Esophagus mucosa (tissue), 1 donor: ENCODE data around the gene ABCC10. TPM values are rescaled to one million over a fixed set of nuclear protein-coding genes. Genes with fewer than 3 reads are reported as not detected.

Source experiments
- ATAC-seq: fragments of 200-7000 bp; cut with Tn5 transposase; one replicate; pipeline ENCODE4 v1.9.1; 2020
- total RNA-seq: library from RNA; stranded (reverse); gene quantifications from one replicate; pipeline ENCODE4 v1.2.4, GENCODE V29; 2023
- donor health status: DM: yes; HTN: yes; CAD: no.

Gene ABCC10
- total RNA-seq, 1 donor from 2014 or later, result 18.3 TPM

- ATAC-seq, result no peak
These were observed 71.9 kb downstream of the ABCC10 start for GRCh38 chr6:43499028-43499815.

Other genes with a start within 250 kb of the ABCC10 start
- gene CUL9, start 245.3 kb upstream of the ABCC10 start, total RNA-seq, result 23.6 TPM
- gene DNPH1, start 198.1 kb upstream of the ABCC10 start, total RNA-seq, result 40.2 TPM
- not detected for gene TTBK1, start 184.1 kb upstream of the ABCC10 start, total RNA-seq
- not detected for gene SLC22A7, start 129.3 kb upstream of the ABCC10 start, total RNA-seq
- gene CRIP3, start 118.7 kb upstream of the ABCC10 start, total RNA-seq, result 0.28 TPM
- gene ZNF318, start 57.9 kb upstream of the ABCC10 start, total RNA-seq, result 5.0 TPM
- 8.9 TPM for gene DLK2, start 28.0 kb downstream of the ABCC10 start, total RNA-seq
- gene TJAP1, start 50.0 kb downstream of the ABCC10 start, total RNA-seq, result 8.9 TPM
- 0.20 TPM for gene LRRC73, start 82.8 kb downstream of the ABCC10 start, total RNA-seq
- 41.8 TPM for gene YIPF3, start 89.4 kb downstream of the ABCC10 start, total RNA-seq
- gene POLR1C, start 89.5 kb downstream of the ABCC10 start, total RNA-seq, result 33.0 TPM
- 36.5 TPM for gene XPO5, start 148.5 kb downstream of the ABCC10 start, total RNA-seq
- gene POLH, start 148.6 kb downstream of the ABCC10 start, total RNA-seq, result 12.0 TPM
- 49.7 TPM for gene GTPBP2, start 201.7 kb downstream of the ABCC10 start, total RNA-seq
- gene MAD2L1BP, start 208.3 kb downstream of the ABCC10 start, total RNA-seq, result 20.1 TPM
- not detected for gene RSPH9, start 217.5 kb downstream of the ABCC10 start, total RNA-seq